Measurements from ENCODE around the gene FAM168A.

GRCh38 chr11:73376803-73377629, 220.9 kb downstream of the FAM168A start:
- peak in 1 of 3 donors; percentile 27 for TF ChIP-seq CTCF (IDR thresholded peaks at IDR 0.05)
- no peak for TF ChIP-seq POLR2A (IDR thresholded peaks at IDR 0.05)

Measured in lower leg skin (tissue), 3 donors.